IPS-NIHi7 (cell line): ENCODE measurements around the gene NXT1.
A peak's percentile ranks its signal among the peaks of the same experiment; 100 is the strongest.
"Not testable (repeated sequence)": the region's sequence is repeated elsewhere in the genome, so short reads cannot be mapped to it uniquely, and the experiment has no call there.

Source experiments
- DNase-seq: peaks from one replicate; pipeline ENCODE4 v3.0.0; 2012; ENCODE audit warnings: mixed read lengths; ENCODE audit errors: extremely low spot score

NXT1 gene

DNA sequence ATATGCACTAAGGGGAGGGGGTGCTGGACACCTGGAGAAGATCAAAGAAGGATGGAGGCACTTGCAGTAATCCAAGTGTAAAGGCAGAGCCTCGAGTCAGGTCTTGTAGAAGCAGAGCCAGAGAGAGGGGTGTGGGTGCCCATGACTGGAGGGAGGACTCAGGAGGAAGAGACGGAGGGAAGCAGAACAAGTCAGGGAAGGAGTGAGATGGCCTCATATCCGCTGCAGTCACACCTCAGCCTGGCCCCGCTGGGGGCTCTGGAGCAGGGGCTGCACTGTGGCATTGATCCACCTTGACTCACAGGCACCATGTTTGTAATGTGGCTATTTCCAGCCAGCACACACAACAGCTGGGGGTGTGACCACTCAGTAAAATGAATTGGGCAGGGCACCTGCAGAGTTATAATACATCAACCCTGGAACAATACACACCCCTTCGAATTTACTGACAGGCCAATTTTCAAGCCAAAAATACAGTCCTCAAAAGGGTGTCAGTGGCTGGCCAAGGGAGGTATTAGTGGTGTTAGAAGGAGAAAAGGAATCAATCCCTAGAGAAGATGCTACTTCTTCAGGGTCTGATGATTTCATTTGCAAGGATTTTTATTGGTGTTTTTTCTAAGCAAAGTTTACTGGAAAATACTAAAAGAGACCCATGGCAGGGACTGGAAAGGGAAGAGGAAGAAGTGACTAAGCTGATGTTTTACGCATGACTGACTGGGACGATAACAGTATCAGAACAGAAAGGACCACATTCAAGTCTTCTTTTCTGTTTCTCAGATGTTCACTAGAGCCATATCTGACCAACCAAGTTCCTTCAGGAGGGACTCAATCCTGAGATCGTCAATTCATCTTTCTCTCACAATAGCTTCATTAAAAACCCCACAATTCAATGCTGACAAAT lies 18.9 kb upstream of the NXT1 start:
- no peak for DNase-seq

DNA sequence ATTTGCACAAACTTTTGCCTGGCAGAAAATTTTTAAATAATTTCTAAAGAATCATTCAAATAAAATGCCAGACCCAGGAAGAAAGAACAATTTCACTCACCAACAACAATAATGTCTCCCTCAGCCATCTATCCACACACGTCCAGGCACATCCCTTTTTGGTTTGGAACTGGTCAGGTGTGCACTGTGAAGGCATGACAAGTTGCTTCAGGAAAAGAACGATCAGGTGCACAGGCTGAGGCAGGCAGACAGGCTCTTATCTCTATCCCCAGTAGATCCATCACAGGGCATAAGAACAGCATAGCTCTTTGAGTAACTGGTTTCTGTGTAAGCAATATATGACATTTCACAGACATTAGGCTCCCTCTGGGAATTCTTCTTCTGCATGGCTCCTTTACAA lies 18.1 kb upstream of the NXT1 start:
- DNase-seq: no peak

DNA sequence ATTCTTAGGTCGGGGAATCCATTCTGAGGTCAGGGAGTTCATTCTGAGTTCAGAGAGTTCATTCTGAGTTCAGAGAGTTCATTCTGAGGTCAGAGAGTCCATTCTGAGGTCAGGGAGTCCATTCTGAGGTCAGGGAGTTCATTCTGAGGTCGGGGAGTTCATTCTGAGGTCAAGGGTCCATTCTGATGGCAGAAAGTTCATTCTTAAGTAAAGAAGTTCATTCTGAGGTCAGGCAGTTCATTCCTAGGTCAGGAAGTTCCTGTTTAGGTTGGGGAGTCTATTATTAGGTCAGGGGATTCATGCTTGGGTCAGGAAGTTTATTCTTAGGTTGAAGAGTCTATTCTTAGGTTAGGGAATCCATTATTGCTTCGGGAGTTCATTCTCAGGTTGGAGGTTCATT lies 16.5 kb upstream of the NXT1 start:
- DNase-seq: no peak

GRCh38 chr20:23335521-23335920 lies 15.1 kb upstream of the NXT1 start:
- DNase-seq: no peak

- DNase-seq: no peak
These were observed 14.1 kb upstream of the NXT1 start for GRCh38 chr20:23336476-23336875.

DNA sequence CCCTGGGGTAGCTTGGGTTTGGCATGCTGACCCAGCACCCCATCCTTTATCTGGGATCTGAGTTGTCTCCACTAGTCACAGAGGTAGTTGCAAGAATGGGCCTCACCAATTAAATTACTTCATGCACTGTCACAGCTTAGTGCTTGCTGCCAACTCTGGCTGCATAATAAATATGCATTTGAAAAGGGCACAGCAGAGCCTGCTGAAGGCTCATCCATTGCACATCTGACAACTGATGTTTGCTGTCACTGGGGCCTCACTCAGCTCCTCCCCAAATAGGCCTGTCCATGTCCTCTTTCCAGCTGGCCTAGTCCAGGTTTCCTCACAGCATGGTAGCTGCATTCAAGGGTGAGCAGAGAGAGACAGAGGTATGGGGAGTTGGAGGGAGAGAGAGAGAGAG lies 13.3 kb upstream of the NXT1 start:
- DNase-seq: no peak

DNA sequence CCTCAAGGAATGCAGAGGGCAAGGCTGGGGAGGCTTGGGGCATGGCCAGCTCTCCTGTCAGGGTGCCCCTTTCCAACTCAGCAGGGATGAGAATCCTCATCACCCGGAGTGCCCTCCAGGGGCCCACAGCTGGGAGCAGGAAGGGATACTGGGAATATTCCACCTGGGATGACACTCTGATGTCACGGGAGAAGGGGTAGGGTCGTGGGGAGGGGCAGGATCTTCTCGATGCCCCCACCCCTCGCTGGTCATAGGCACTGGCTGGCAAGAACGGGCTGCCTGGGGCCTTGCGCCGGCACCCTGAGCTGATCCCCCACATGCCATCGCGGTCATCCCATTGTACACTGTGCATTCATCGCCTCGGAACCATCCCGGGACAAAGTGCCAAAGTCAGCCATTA lies 10.6 kb upstream of the NXT1 start:
- DNase-seq: no peak

GRCh38 chr20:23340524-23340923 lies 10.1 kb upstream of the NXT1 start:
- DNase-seq: peak; percentile 77

DNA sequence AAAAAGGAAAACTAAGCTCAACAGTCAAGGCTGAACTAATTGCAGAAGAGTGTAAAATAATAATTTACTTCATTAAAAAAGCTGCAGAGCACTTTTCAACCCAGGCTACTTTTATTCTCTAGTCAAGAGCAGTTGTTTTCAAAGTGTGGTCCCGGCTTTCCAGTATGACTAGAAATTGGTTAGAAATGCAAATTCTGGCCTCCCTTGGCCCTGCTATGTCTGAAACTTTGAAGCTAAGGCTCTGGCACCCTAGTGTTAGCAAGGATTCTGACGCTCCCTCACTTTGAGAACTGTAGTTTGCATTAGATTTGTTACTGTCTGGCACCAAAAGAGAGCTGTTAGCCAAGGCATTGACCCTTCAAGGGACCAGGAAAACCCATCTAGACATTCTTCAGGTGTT lies 9.5 kb upstream of the NXT1 start:
- no peak for DNase-seq

- no peak for DNase-seq
These were observed 7.0 kb upstream of the NXT1 start for GRCh38 chr20:23343590-23343989.

DNA sequence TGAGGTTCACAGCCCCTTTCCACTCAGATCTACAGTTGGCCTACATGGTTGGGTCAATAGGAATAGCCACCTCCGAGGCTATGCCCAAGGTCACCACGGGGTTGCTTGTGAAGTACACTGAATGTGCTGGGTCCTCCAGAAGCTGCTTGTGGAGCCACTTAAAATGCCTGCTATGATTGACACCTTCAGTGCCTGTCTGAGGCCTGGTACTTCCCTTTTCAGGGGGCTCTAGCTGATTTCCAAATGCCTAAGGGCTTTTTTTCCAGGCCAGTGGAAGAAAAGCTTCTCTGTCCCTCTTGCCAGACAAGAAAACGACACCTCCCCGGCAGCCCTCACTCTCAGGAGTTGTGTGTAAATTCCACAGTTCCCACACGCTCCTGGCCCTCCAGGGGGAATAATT lies 6.3 kb upstream of the NXT1 start:
- DNase-seq: no peak

- no peak for DNase-seq
These were observed 4.6 kb upstream of the NXT1 start for GRCh38 chr20:23346002-23346401.

DNA sequence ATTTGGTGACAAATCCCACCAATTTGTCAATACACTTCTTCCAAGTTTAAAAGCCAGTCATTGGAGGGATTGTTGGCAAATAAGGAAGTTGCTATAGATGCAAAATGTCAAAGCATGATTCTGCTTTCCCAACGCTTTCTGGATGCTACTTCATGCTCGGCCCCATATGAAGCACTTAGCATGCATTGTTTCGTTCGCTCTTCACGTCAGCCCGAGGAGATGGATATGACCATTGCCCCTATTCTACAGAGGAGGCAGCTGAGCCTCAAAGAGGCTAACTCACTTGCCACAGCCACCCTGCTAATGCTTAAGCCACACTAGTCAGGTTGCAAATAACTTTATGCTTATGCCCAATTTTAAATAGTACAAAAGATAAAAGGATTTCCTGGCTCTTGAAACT lies 2.8 kb upstream of the NXT1 start:
- no peak for DNase-seq

- not testable (repeated sequence) for DNase-seq
These were observed 2.1 kb upstream of the NXT1 start for GRCh38 chr20:23348510-23348909.

GRCh38 chr20:23349338-23350195 lies 1.0 kb upstream of the NXT1 start:
- peak; percentile 73 for DNase-seq

- peak; percentile 31 for DNase-seq
These were observed 580 bp downstream of the NXT1 start for GRCh38 chr20:23350904-23351838.

- DNase-seq: peak; percentile 27
These were observed 5.6 kb downstream of the NXT1 start for GRCh38 chr20:23356203-23356602.

DNA sequence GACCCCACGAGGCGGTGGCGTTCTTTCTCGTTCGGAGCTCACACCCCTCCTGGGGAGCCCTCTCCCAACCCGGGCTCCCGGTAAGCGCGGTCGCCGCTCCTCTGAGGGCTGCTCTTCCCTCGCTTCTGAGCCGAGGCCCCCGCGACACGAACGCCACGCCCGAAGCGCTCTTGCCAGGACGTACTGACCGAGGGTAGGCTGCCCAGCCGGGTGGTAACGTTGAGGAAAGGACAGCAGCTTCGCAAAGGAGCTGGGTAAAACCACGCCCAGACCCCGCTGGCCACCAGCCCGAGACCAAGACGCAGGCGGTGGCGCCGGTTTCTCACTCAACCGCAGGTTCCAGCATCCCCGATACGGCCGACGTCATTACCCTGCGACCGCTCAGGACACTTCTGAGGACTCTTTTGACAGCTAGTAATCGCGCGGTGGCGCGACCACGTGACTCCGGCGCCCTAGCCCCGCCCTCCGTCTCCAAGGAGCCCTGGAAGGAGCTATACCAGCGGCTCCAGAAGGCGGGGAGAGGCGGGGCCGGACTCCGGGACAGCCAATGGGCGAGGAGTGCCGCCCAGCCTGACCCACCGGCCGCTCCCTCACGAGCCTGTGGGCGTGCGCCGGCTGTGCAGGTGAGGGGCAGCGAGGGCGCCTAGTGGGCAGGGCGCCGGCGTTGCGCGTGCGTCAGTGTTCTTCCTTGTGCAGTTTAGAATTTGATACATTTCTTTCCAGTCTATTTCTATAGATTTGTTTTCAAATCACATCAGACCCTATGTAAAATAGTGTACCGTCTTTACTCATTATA lies 7.4 kb downstream of the NXT1 start:
- DNase-seq: peak; percentile 90

- DNase-seq: no peak
These were observed 7.9 kb downstream of the NXT1 start for GRCh38 chr20:23358563-23358906.

DNA sequence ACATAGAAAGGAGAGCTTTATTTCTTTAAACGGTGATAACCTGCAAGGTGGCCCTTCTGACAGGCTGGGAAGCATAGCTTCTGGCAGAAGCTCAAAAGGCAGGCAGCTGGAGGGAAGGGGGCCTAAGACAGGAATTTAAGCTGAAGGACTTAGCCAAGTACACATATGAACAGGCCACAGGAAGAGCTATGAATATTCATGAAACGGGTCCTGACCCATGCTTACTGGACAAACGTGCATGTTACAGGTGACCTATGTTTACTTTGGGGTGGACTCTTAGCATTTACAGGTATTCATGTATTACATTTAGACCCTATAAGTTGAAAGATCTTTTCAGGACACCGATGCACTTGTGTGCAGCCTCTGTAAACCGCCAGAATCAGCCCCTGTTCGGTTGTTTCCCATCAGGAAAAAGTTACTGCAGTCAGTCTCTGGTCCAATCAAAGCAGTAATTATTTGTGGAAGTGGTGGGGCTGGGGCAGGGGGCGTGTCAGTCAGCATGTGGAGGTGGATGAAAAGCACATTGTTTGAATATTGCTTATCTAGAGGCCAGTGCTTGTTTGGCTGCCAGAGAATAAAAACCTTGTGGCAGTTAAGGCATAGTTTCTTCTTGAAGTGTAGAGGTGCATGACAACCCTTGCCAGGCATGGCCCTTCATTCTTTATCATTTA lies 8.5 kb downstream of the NXT1 start:
- DNase-seq: no peak
